ENCODE results near the gene C11orf87. TPM values are rescaled to one million over a fixed set of nuclear protein-coding genes. Genes with fewer than 3 reads are reported as not detected.
A peak's percentile ranks its signal among the peaks of the same experiment; 100 is the strongest.

The C11orf87 gene
- total RNA-seq: not detected

GRCh38 chr11:109421981-109422869 is at the start of gene C11orf87:
Gene C11orf87, plus strand, starts transcription at chr11:109422190. Its CDS starts 1,444 bp downstream, at chr11:109423634.
- ATAC-seq (ENCODE audit: insufficient number of reproducible peaks, low FRiP score, low read depth) (no peak), DNase-seq (ENCODE audit: low spot score) (no peak)
- Histone ChIP-seq H3K4me1 (ENCODE audit: control insufficient read depth in 1 of 2, low read depth in 2 of 2) (peaks cover 8 to 21% of the 10 kb centered on the region in 2 donors), H3K27me3 (replicated peaks; ENCODE audit: insufficient read depth) (no peaks in the 10 kb centered on the region), H3K9me3 (no peaks in the 10 kb centered on the region), H3K36me3 (no peaks in the 10 kb centered on the region), H3K4me3 (peak within 1 kb of the TSS; percentile 63), H3K27ac (no peak within 1 kb of the TSS)
- TF ChIP-seq CTCF (IDR thresholded peaks at IDR 0.05): no peak

GRCh38 chr11:109374032-109374431 is 48.0 kb upstream of the C11orf87 start:
- no peak for TF ChIP-seq CTCF (IDR thresholded peaks at IDR 0.05)
- H3K27me3 ChIP-seq (replicated peaks; ENCODE audit: insufficient read depth): no peaks in the 10 kb centered on the region
- no peak for DNase-seq (ENCODE audit: low spot score)
- H3K4me1 ChIP-seq (ENCODE audit: control insufficient read depth in 1 of 2, low read depth in 2 of 2): no peaks in the 10 kb centered on the region
- H3K36me3 ChIP-seq: no peaks in the 10 kb centered on the region
- no peak overlapping the region for H3K4me3 ChIP-seq
- ATAC-seq (ENCODE audit: insufficient number of reproducible peaks, low FRiP score, low read depth): no peak
- no peak overlapping the region for H3K27ac ChIP-seq
- no peaks in the 10 kb centered on the region for H3K9me3 ChIP-seq

GRCh38 chr11:109374441-109374840 is 47.5 kb upstream of the C11orf87 start:
- H3K36me3 ChIP-seq: no peaks in the 10 kb centered on the region
- DNase-seq (ENCODE audit: low spot score) (no peak), ATAC-seq (ENCODE audit: insufficient number of reproducible peaks, low FRiP score, low read depth) (no peak)
- no peaks in the 10 kb centered on the region for H3K27me3 ChIP-seq (replicated peaks; ENCODE audit: insufficient read depth)
- H3K4me1 ChIP-seq (ENCODE audit: control insufficient read depth in 1 of 2, low read depth in 2 of 2): no peaks in the 10 kb centered on the region
- no peak overlapping the region for H3K4me3 ChIP-seq
- H3K27ac ChIP-seq: no peak overlapping the region
- H3K9me3 ChIP-seq: no peaks in the 10 kb centered on the region
- no peak for TF ChIP-seq CTCF (IDR thresholded peaks at IDR 0.05)

- no peak for TF ChIP-seq CTCF (IDR thresholded peaks at IDR 0.05)
- Histone ChIP-seq H3K36me3 (no peaks in the 10 kb centered on the region), H3K27me3 (replicated peaks; ENCODE audit: insufficient read depth) (no peaks in the 10 kb centered on the region), H3K27ac (no peak overlapping the region), H3K4me3 (no peak overlapping the region), H3K4me1 (ENCODE audit: control insufficient read depth in 1 of 2, low read depth in 2 of 2) (no peaks in the 10 kb centered on the region), H3K9me3 (no peaks in the 10 kb centered on the region)
- ATAC-seq (ENCODE audit: insufficient number of reproducible peaks, low FRiP score, low read depth) (no peak), DNase-seq (ENCODE audit: low spot score) (no peak)
These were observed 44.8 kb upstream of the C11orf87 start for GRCh38 chr11:109377039-109377742.

- no peak for TF ChIP-seq CTCF (IDR thresholded peaks at IDR 0.05)
- ATAC-seq (ENCODE audit: insufficient number of reproducible peaks, low FRiP score, low read depth): no peak
- H3K4me1 ChIP-seq (ENCODE audit: control insufficient read depth in 1 of 2, low read depth in 2 of 2): no peaks in the 10 kb centered on the region
- no peak overlapping the region for H3K27ac ChIP-seq
- H3K27me3 ChIP-seq (replicated peaks; ENCODE audit: insufficient read depth): no peaks in the 10 kb centered on the region
- DNase-seq (ENCODE audit: low spot score): no peak
- H3K36me3 ChIP-seq: no peaks in the 10 kb centered on the region
- no peaks in the 10 kb centered on the region for H3K9me3 ChIP-seq
- no peak overlapping the region for H3K4me3 ChIP-seq
These were observed 44.0 kb upstream of the C11orf87 start for GRCh38 chr11:109378034-109378433.
